GM23338 (cell line): ENCODE results near the gene ZNF534. TPM values are rescaled to one million over a fixed set of nuclear protein-coding genes. Genes with fewer than 3 reads are reported as not detected.
A peak's percentile ranks its signal among the peaks of the same experiment; 100 is the strongest.

ENCODE experiments used
- ATAC-seq: fragments of 200-7000 bp; cut with Tn5 transposase; 3 replicates; pipeline ENCODE4 v1.9.1; 2020
- DNase-seq: peaks from one replicate; pipeline ENCODE4 v3.0.0-alpha.2; 2015; ENCODE audit warnings: low spot score
- H2AFZ ChIP-seq: fragments of 200-600 bp; sonication (generic); 2 replicates; pipeline ENCODE4 v1.8.0; 2016; ENCODE audit warnings: antibody characterized with exemption, mild to moderate bottlenecking, moderate library complexity
- H3F3A ChIP-seq: fragments of 200-600 bp; sonication (generic); replicated peaks from 2 replicates; pipeline ENCODE4 v1.8.0; 2017; ENCODE audit warnings: antibody characterized with exemption, mixed run types, low read depth
- H3K27ac ChIP-seq: fragments of 200-600 bp; sonication (generic); 2 replicates; pipeline ENCODE4 v1.6.1; 2016; ENCODE audit warnings: low read depth
- H3K27me3 ChIP-seq: fragments of 200-600 bp; sonication (generic); 2 replicates; pipeline ENCODE4 v1.8.0; 2016; ENCODE audit warnings: mild to moderate bottlenecking, mixed run types, moderate library complexity; ENCODE audit not compliant: insufficient read depth
- H3K36me3 ChIP-seq: fragments of 200-600 bp; sonication (generic); 2 replicates; pipeline ENCODE4 v1.8.0; 2016; ENCODE audit warnings: mild to moderate bottlenecking; ENCODE audit not compliant: insufficient read depth
- H3K4me1 ChIP-seq: fragments of 200-600 bp; sonication (generic); 2 replicates; pipeline ENCODE4 v1.8.0; 2016; ENCODE audit warnings: mild to moderate bottlenecking, moderate library complexity; ENCODE audit not compliant: insufficient read depth
- H3K4me2 ChIP-seq: fragments of 200-600 bp; sonication (generic); 2 replicates; pipeline ENCODE4 v1.7.1; 2017; ENCODE audit warnings: mixed run types
- H3K4me3 ChIP-seq: fragments of 200-600 bp; sonication (generic); 2 replicates; pipeline ENCODE4 v1.6.1; 2016; ENCODE audit warnings: mixed run types
- H3K79me2 ChIP-seq: fragments of 200-600 bp; sonication (generic); replicated peaks from 2 replicates; pipeline ENCODE4 v1.8.0; 2017; ENCODE audit warnings: mild to moderate bottlenecking; ENCODE audit not compliant: insufficient read depth
- H3K9me2 ChIP-seq: fragments of 200-600 bp; sonication (generic); 2 replicates; pipeline ENCODE4 v1.8.0; 2017; ENCODE audit not compliant: insufficient read depth
- H4K20me1 ChIP-seq: fragments of 200-600 bp; sonication (generic); replicated peaks from 2 replicates; pipeline ENCODE4 v1.8.0; 2017; ENCODE audit warnings: mild to moderate bottlenecking; ENCODE audit not compliant: insufficient read depth
- H3K27ac Mint-ChIP-seq: 2 replicates; pipeline ENCODE4 v1.8.0; 2020; ENCODE audit warnings: inconsistent platforms, mild to moderate bottlenecking, moderate library complexity, mixed read lengths
- H3K27me3 Mint-ChIP-seq: 3 replicates; pipeline ENCODE4 v1.8.0; 2022; ENCODE audit warnings: low read depth, mild to moderate bottlenecking, moderate library complexity, mixed read lengths, inconsistent platforms; ENCODE audit not compliant: insufficient read depth, poor library complexity
- H3K36me3 Mint-ChIP-seq: 3 replicates; pipeline ENCODE4 v1.8.0; 2021; ENCODE audit warnings: low read depth, mild to moderate bottlenecking, inconsistent platforms, moderate library complexity, mixed read lengths
- H3K4me1 Mint-ChIP-seq: 3 replicates; pipeline ENCODE4 v1.8.0; 2020; ENCODE audit warnings: mild to moderate bottlenecking, inconsistent platforms, mixed read lengths
- H3K4me3 Mint-ChIP-seq: 3 replicates; pipeline ENCODE4 v1.8.0; 2021; ENCODE audit warnings: moderate library complexity, mild to moderate bottlenecking, inconsistent platforms, mixed read lengths
- H3K9me3 Mint-ChIP-seq: 3 replicates; pipeline ENCODE4 v1.8.0; 2020; ENCODE audit warnings: moderate library complexity, mild to moderate bottlenecking, inconsistent platforms, mixed read lengths
- EZH2 ChIP-seq: fragments of 200-600 bp; sonication (generic); IDR thresholded peaks from one replicate; pipeline ENCODE4 v1.8.0; 2017; ENCODE audit warnings: antibody characterized with exemption, mild to moderate bottlenecking, low read depth; ENCODE audit not compliant: unreplicated experiment
- JUNB ChIP-seq: IDR thresholded peaks from one replicate; pipeline ENCODE4 v1.6.1; 2016; ENCODE audit warnings: antibody characterized with exemption; ENCODE audit not compliant: unreplicated experiment
- NANOG ChIP-seq: IDR thresholded peaks from 2 replicates; pipeline ENCODE4 v1.6.1; 2016; ENCODE audit warnings: antibody characterized with exemption, borderline replicate concordance
- ZNF331 ChIP-seq: fragments of 250-450 bp; sonication (Bioruptor Pico); IDR thresholded peaks from 2 replicates; pipeline ENCODE4 v1.5.0; 2020; ENCODE audit warnings: low read depth, mild to moderate bottlenecking, moderate library complexity
- polyA plus RNA-seq: library from polyadenylated mRNA; unstranded; fragments of >200 nt; fragmentation: Nextera tagmentation; extraction: Ambion mirVana; gene quantifications from 2 replicates; pipeline ENCODE4 v1.2.1, GENCODE V29; 2016
- total RNA-seq: library from RNA; depleted of rRNA; stranded (reverse); fragments of >200 nt; shearing (Covaris generic); gene quantifications from 2 replicates; pipeline ENCODE4 v1.2.3, GENCODE V29; 2014
- TF ChIP-seq, protein P1 (sequence below), 2 experiments: fragments of 200-600 bp in 1 of 2; sonication (generic) in 1 of 2; conservative IDR thresholded peaks; 2 replicates each; pipeline versions ENCODE4 v1.5.1 to v1.6.1; 2016 to 2017; ENCODE audit warnings: antibody characterized with exemption in 2 of 2, low read depth in 2 of 2, mild to moderate bottlenecking in 2 of 2, moderate library complexity in 1 of 2
- TF ChIP-seq, protein P2 (sequence below): IDR thresholded peaks from 2 replicates; pipeline ENCODE4 v1.6.1; 2016; ENCODE audit warnings: antibody characterized with exemption
- TF ChIP-seq, protein P3 (sequence below): fragments of 250-450 bp; sonication (Bioruptor Pico); IDR thresholded peaks from 2 replicates; pipeline ENCODE4 v1.5.0; 2020; ENCODE audit warnings: mild to moderate bottlenecking, moderate library complexity

Gene ZNF534
- total and polyA plus RNA-seq, 2 experiments from 2014 or later, result 0.10 to 1.0 TPM

DNA sequence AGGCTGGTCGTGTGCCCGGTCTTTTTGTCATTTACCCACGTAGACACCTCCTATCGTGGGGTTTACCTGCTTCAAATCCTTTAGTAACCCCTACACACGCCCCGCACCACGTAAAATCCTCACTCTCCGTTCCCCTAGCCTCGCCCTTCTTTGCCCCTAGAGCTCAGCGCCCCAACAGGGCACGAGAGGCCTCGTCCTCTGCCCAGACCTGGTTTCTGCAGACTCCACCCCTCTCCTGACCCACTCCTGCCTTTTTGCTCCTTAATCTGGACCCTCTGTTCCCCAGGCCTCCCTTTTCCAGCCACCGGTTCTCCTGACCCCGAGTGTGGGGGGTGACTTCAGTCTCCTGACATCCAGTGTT, 30.9 kb upstream of the ZNF534 start:
- H3K4me1 ChIP-seq, result peaks cover 12% of the 10 kb centered on the region; the same call in 1 of the 2 replicates
- no peaks in the 10 kb centered on the region for H3K9me2 ChIP-seq
- Mint-ChIP-seq H3K4me1 (peaks cover 2% of the 10 kb centered on the region; the same call in 1 of the 3 replicates), H3K9me3 (peaks cover 77% of the 10 kb centered on the region), H3K36me3 (peaks cover 78% of the 10 kb centered on the region), H3K27ac (peak overlapping the region; percentile 68), H3K27me3 (peaks cover 5% of the 10 kb centered on the region), H3K4me3 (peak overlapping the region; percentile 86)
- peak overlapping the region; percentile 82 for H2AFZ ChIP-seq
- no peaks in the 10 kb centered on the region for H3K27me3 ChIP-seq
- peaks cover 26% of the 10 kb centered on the region; the same call in 1 of the 2 replicates for H3K36me3 ChIP-seq
- no peaks in the 10 kb centered on the region for H4K20me1 ChIP-seq
- H3F3A ChIP-seq, result no peaks in the 10 kb centered on the region
- DNase-seq (peak; percentile 44), ATAC-seq (peak; percentile 86)
- H3K4me2 ChIP-seq, result peak overlapping the region; percentile 74
- H3K79me2 ChIP-seq, result peaks cover 16% of the 10 kb centered on the region
- H3K27ac ChIP-seq, result peak overlapping the region; percentile 95
- TF ChIP-seq ZNF331 (CRISPR knock-in tag), result no peak
- no peak for TF ChIP-seq EZH2
- TF ChIP-seq, protein P1, sequence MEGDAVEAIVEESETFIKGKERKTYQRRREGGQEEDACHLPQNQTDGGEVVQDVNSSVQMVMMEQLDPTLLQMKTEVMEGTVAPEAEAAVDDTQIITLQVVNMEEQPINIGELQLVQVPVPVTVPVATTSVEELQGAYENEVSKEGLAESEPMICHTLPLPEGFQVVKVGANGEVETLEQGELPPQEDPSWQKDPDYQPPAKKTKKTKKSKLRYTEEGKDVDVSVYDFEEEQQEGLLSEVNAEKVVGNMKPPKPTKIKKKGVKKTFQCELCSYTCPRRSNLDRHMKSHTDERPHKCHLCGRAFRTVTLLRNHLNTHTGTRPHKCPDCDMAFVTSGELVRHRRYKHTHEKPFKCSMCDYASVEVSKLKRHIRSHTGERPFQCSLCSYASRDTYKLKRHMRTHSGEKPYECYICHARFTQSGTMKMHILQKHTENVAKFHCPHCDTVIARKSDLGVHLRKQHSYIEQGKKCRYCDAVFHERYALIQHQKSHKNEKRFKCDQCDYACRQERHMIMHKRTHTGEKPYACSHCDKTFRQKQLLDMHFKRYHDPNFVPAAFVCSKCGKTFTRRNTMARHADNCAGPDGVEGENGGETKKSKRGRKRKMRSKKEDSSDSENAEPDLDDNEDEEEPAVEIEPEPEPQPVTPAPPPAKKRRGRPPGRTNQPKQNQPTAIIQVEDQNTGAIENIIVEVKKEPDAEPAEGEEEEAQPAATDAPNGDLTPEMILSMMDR (conservative IDR thresholded peaks at IDR 0.05; ENCODE audit: low read depth in 2 of 2), result peak; percentile 13 to 25; a peak in 2 of 4 replicates
- TF ChIP-seq, protein P2, sequence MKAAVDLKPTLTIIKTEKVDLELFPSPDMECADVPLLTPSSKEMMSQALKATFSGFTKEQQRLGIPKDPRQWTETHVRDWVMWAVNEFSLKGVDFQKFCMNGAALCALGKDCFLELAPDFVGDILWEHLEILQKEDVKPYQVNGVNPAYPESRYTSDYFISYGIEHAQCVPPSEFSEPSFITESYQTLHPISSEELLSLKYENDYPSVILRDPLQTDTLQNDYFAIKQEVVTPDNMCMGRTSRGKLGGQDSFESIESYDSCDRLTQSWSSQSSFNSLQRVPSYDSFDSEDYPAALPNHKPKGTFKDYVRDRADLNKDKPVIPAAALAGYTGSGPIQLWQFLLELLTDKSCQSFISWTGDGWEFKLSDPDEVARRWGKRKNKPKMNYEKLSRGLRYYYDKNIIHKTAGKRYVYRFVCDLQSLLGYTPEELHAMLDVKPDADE, result no peak
- no peak for TF ChIP-seq NANOG
- peak overlapping the region; percentile 57 for H3K4me3 ChIP-seq

DNA sequence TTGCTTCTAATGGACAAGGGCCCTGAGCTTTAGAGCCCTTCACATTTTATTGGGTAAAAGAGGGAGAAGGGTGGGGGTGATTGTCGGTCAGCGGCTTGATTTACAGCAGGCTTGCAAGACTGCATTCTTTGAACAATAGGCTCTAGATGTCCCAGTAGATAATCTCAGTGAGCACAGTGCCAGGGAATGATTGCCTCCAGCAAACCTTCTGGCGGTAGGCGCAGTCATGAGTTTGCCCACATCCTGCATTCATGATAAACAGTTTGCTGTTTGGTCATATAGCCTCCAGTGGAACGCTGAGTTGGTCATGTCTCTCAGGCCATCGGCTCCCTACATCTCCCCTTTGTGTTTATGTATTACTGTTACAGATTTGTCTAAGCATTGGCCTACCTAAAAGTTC, 18.7 kb upstream of the ZNF534 start:
- no peak overlapping the region for H3K4me3 Mint-ChIP-seq
- TF ChIP-seq NANOG (no peak), ZNF331 (CRISPR knock-in tag) (no peak), EZH2 (no peak), JUNB (no peak)
- TF ChIP-seq, protein P1 (conservative IDR thresholded peaks at IDR 0.05; ENCODE audit: low read depth in 2 of 2), result no peak
- TF ChIP-seq, protein P3, sequence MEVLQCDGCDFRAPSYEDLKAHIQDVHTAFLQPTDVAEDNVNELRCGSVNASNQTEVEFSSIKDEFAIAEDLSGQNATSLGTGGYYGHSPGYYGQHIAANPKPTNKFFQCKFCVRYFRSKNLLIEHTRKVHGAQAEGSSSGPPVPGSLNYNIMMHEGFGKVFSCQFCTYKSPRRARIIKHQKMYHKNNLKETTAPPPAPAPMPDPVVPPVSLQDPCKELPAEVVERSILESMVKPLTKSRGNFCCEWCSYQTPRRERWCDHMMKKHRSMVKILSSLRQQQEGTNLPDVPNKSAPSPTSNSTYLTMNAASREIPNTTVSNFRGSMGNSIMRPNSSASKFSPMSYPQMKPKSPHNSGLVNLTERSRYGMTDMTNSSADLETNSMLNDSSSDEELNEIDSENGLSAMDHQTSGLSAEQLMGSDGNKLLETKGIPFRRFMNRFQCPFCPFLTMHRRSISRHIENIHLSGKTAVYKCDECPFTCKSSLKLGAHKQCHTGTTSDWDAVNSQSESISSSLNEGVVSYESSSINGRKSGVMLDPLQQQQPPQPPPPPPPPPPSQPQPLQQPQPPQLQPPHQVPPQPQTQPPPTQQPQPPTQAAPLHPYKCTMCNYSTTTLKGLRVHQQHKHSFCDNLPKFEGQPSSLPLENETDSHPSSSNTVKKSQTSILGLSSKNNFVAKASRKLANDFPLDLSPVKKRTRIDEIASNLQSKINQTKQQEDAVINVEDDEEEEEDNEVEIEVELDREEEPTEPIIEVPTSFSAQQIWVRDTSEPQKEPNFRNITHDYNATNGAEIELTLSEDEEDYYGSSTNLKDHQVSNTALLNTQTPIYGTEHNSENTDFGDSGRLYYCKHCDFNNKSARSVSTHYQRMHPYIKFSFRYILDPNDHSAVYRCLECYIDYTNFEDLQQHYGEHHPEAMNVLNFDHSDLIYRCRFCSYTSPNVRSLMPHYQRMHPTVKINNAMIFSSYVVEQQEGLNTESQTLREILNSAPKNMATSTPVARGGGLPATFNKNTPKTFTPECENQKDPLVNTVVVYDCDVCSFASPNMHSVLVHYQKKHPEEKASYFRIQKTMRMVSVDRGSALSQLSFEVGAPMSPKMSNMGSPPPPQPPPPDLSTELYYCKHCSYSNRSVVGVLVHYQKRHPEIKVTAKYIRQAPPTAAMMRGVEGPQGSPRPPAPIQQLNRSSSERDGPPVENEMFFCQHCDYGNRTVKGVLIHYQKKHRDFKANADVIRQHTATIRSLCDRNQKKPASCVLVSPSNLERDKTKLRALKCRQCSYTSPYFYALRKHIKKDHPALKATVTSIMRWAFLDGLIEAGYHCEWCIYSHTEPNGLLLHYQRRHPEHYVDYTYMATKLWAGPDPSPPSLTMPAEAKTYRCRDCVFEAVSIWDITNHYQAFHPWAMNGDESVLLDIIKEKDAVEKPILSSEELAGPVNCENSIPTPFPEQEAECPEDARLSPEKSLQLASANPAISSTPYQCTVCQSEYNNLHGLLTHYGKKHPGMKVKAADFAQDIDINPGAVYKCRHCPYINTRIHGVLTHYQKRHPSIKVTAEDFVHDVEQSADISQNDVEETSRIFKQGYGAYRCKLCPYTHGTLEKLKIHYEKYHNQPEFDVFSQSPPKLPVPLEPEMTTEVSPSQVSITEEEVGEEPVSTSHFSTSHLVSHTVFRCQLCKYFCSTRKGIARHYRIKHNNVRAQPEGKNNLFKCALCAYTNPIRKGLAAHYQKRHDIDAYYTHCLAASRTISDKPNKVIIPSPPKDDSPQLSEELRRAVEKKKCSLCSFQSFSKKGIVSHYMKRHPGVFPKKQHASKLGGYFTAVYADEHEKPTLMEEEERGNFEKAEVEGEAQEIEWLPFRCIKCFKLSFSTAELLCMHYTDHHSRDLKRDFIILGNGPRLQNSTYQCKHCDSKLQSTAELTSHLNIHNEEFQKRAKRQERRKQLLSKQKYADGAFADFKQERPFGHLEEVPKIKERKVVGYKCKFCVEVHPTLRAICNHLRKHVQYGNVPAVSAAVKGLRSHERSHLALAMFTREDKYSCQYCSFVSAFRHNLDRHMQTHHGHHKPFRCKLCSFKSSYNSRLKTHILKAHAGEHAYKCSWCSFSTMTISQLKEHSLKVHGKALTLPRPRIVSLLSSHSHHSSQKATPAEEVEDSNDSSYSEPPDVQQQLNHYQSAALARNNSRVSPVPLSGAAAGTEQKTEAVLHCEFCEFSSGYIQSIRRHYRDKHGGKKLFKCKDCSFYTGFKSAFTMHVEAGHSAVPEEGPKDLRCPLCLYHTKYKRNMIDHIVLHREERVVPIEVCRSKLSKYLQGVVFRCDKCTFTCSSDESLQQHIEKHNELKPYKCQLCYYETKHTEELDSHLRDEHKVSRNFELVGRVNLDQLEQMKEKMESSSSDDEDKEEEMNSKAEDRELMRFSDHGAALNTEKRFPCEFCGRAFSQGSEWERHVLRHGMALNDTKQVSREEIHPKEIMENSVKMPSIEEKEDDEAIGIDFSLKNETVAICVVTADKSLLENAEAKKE (CRISPR knock-in tag), result no peak
- TF ChIP-seq, protein P2, result no peak

More for the DNA sequence above, 18.7 kb upstream of the ZNF534 start:
- H3K4me1 ChIP-seq, result no peaks in the 10 kb centered on the region
- Mint-ChIP-seq H3K9me3 (peaks cover 87% of the 10 kb centered on the region), H3K4me1 (no peaks in the 10 kb centered on the region), H3K36me3 (peaks cover 99% of the 10 kb centered on the region), H3K27ac (no peak overlapping the region), H3K27me3 (no peaks in the 10 kb centered on the region)
- H4K20me1 ChIP-seq, result no peaks in the 10 kb centered on the region
- H3K79me2 ChIP-seq, result no peaks in the 10 kb centered on the region
- no peak overlapping the region for H3K27ac ChIP-seq
- peaks cover 32% of the 10 kb centered on the region for H3K36me3 ChIP-seq
- no peak for ATAC-seq
- no peak for DNase-seq
- H3F3A ChIP-seq, result no peaks in the 10 kb centered on the region
- H3K27me3 ChIP-seq, result no peaks in the 10 kb centered on the region
- no peaks in the 10 kb centered on the region for H3K9me2 ChIP-seq
- H3K4me2 ChIP-seq, result no peak overlapping the region
- H2AFZ ChIP-seq, result no peak overlapping the region
- H3K4me3 ChIP-seq, result no peak overlapping the region
